ENCODE results near the gene PDE4D. TPM values are rescaled to one million over a fixed set of nuclear protein-coding genes. Genes with fewer than 3 reads are reported as not detected.
A peak's percentile ranks its signal among the peaks of the same experiment; 100 is the strongest.

The PDE4D gene
- total RNA-seq, 4 donors from 2014 or later: 35.0 to 121 (median 63.4) TPM

DNA sequence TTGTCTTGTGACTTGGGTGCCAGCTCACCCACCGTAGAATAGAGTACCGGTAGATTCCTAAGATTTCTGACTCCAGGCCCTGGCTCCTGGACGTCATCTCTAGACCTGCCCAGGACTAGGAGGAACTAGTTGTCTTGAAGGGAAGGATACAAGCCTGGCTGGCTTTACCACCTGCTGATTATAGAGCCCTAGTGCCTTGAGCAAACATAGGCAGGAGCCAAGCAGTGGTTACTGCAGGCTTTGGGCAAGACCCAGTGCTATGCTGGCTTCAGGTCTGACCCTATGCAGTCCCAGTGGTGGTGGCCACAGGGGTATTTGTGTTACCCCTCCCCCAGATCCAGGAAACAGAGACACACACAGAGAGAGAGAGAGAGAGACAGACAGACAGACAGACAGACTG, 606.2 kb downstream of the PDE4D start:
- Histone ChIP-seq H3K27me3 (no peaks in the 10 kb centered on the region), H3K4me1 (peaks cover 0 to 7% (median 0%) of the 10 kb centered on the region in 3 donors), H3K36me3 (no peaks in the 10 kb centered on the region), H3K9me3 (no peaks in the 10 kb centered on the region), H3K4me3 (no peak overlapping the region), H3K27ac (no peak overlapping the region)
- no peak for ATAC-seq
- TF ChIP-seq EP300 (IDR thresholded peaks at IDR 0.05) (no peak), POLR2A (IDR thresholded peaks at IDR 0.05) (no peak), POLR2AphosphoS5 (IDR thresholded peaks at IDR 0.05) (no peak)
- TF ChIP-seq, protein P1, sequence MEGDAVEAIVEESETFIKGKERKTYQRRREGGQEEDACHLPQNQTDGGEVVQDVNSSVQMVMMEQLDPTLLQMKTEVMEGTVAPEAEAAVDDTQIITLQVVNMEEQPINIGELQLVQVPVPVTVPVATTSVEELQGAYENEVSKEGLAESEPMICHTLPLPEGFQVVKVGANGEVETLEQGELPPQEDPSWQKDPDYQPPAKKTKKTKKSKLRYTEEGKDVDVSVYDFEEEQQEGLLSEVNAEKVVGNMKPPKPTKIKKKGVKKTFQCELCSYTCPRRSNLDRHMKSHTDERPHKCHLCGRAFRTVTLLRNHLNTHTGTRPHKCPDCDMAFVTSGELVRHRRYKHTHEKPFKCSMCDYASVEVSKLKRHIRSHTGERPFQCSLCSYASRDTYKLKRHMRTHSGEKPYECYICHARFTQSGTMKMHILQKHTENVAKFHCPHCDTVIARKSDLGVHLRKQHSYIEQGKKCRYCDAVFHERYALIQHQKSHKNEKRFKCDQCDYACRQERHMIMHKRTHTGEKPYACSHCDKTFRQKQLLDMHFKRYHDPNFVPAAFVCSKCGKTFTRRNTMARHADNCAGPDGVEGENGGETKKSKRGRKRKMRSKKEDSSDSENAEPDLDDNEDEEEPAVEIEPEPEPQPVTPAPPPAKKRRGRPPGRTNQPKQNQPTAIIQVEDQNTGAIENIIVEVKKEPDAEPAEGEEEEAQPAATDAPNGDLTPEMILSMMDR (IDR thresholded peaks at IDR 0.05): no peak
- no CpG with 5 or more reads among the region's 3 CpGs for WGBS, 2 donors (ENCODE audit: low coverage in 1 of 2)

DNA sequence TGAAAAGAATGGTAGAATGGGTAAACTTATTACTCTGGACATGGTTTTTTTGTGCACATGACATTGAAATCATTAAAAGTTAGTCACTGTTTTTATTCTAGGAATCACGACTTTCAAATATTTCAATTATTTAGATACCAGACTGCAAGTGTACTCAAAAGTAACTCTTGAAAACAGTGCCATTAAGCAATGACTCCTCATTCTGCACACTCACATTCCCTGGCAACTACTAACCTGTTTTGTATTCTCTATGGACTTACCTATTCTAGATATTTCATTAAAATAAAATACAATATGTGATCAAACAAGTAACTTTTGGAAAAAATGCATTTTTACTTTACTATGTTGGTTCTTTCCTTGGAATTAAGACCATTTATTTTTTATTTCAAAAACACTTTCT, 607.0 kb downstream of the PDE4D start:
- Histone ChIP-seq H3K27ac (no peak overlapping the region), H3K27me3 (no peaks in the 10 kb centered on the region), H3K4me1 (no peaks in the 10 kb centered on the region), H3K36me3 (no peaks in the 10 kb centered on the region), H3K9me3 (no peaks in the 10 kb centered on the region), H3K4me3 (no peak overlapping the region)
- ATAC-seq: no peak
- WGBS, 2 donors (ENCODE audit: low coverage in 1 of 2): 31 to 59% methylated on average over 1 of the region's 1 CpG
- TF ChIP-seq POLR2A (IDR thresholded peaks at IDR 0.05) (no peak), EP300 (IDR thresholded peaks at IDR 0.05) (no peak), POLR2AphosphoS5 (IDR thresholded peaks at IDR 0.05) (no peak)
- TF ChIP-seq, protein P1 (IDR thresholded peaks at IDR 0.05): no peak

DNA sequence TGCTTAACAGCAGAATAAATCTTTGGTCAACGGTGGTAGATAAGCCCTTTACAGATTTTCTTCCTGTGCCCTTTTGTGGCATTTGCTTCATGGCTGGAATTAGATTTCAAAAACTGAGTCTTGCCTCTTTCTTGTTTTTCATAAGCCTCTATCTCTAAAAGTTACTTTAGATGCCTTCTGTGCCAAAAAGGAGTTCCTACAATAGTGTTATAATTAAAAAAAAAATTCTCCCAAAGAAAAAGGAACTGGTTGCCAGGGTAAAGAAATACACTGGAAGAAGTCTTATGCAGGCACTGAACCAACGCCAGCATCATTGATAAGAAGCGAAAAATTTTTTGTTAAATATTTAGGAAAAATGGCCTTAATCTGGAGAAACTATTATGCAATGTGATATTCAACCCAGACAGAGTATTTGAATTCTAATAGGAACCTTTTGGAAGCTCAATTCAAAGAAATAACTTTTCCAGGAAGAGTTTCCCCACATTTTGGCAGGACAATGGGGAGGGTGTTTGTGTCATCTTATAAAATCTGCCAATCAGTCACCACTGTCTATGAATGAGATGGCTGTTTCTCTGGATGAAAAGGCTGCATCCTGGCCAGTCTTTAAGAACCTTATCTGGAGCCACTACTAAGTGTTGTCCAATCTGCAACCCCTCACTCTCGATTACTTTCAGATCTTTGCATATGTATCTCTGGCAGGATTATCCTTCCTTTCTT, 608.1 kb downstream of the PDE4D start:
- Histone ChIP-seq H3K27ac (no peak overlapping the region), H3K27me3 (no peaks in the 10 kb centered on the region), H3K36me3 (no peaks in the 10 kb centered on the region), H3K4me3 (no peak overlapping the region), H3K4me1 (no peaks in the 10 kb centered on the region), H3K9me3 (no peaks in the 10 kb centered on the region)
- TF ChIP-seq POLR2A (IDR thresholded peaks at IDR 0.05) (no peak), POLR2AphosphoS5 (IDR thresholded peaks at IDR 0.05) (no peak), EP300 (IDR thresholded peaks at IDR 0.05) (no peak)
- TF ChIP-seq, protein P1 (IDR thresholded peaks at IDR 0.05): no peak
- WGBS, 2 donors (ENCODE audit: low coverage in 1 of 2): 61 to 79% methylated on average over 3 to 4 of the region's 4 CpGs
- ATAC-seq: peak; percentile 69

DNA sequence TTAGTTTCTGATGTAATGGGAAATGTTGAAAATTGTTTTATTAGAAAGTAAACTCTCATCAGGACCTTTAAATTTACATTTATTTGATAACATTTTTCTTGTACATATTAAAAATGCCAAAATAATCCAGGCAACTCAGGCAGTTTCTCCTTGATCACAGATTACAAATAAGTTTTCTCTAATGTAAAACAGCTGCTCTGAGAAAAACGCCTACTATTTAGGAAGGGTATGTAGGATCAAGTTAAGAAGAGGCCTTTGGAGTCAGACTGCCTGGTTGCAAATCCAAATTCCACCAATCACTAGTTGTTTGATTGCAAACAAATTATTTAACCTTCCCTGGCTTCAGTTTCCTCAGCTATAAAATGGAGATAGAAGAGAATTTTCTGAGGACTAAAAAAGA, 610.8 kb downstream of the PDE4D start:
- Histone ChIP-seq H3K4me1 (peaks cover 0 to under 1% (median 0%) of the 10 kb centered on the region in 3 donors), H3K27ac (no peak overlapping the region), H3K9me3 (no peaks in the 10 kb centered on the region), H3K4me3 (no peak overlapping the region), H3K36me3 (no peaks in the 10 kb centered on the region), H3K27me3 (no peaks in the 10 kb centered on the region)
- WGBS, 2 donors (ENCODE audit: low coverage in 1 of 2): 33 to 50% methylated on average over 1 of the region's 1 CpG
- ATAC-seq: no peak
- no peak for TF ChIP-seq POLR2AphosphoS5 (IDR thresholded peaks at IDR 0.05)

DNA sequence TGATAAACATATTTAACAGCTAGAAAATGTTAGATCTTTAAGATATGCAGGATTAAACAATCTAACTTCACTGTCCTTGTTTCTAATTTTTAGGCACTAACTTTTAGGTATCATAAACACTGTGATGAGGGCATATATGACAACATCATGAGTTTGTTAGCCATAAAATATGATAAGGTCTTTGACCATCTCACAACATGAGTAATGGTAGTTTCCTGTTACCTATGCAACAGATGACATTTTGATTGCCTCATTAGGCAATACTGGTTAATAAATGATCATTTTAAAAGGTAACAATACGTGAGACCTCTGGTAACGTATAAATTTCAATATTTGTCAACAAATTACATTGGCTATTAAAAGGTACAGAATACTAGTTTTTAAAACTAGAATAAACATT, 613.5 kb downstream of the PDE4D start:
- Histone ChIP-seq H3K36me3 (no peaks in the 10 kb centered on the region), H3K4me1 (peaks cover 7 to 18% (median 8%) of the 10 kb centered on the region in 3 donors), H3K4me3 (no peak overlapping the region), H3K27me3 (no peaks in the 10 kb centered on the region), H3K9me3 (no peaks in the 10 kb centered on the region), H3K27ac (no peak overlapping the region)
- 95 to 96% methylated on average over 2 of the region's 2 CpGs for WGBS, 2 donors (ENCODE audit: low coverage in 1 of 2)
- TF ChIP-seq POLR2AphosphoS5 (IDR thresholded peaks at IDR 0.05): no peak
- TF ChIP-seq, protein P1 (IDR thresholded peaks at IDR 0.05): no peak
- no peak for TF ChIP-seq EP300 (IDR thresholded peaks at IDR 0.05)
- TF ChIP-seq POLR2A (IDR thresholded peaks at IDR 0.05): no peak
- no peak for ATAC-seq
